Activated T-cell treated with anti-CD3 and anti-CD28 coated beads for 48 hours (primary cell): ENCODE results near the gene PTCD1.
"Not testable (repeated sequence)": the region's sequence is repeated elsewhere in the genome, so short reads cannot be mapped to it uniquely, and the experiment has no call there.

Experiments used
- DNase-seq: peaks from one replicate; pipeline ENCODE4 v3.0.0-alpha.2; 2020; ENCODE audit warnings: low read depth

Gene PTCD1

DNA sequence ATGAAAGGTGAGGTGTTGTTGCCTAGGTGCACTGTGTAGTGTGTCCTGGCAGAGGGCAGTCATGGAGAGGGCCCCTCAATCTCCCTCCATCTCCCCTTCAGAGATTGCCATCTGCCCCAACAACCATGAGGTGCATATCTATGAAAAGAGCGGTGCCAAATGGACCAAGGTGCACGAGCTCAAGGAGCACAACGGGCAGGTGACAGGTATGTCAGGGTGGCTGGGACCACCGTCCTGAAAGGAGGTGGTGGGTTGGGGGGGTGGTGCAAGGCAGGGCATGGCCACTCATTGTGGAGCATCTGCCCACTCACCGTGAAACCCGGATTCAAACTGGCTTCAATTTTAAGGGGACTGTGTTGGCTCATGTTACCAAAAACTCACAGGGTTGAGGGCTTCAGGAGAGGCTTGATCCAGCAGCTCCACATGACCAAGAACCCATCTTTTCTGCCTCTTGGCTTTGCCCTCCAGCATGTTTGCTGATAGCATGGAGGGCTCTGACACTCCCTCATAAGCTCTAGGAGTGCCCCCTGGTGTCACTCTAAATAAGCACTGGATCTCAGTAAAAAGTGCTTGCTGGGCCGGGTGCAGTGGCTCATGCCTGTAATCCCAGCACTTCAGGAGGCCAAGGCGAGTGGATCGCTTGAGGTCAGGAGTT, 51.9 kb downstream of the PTCD1 start:
- no peak for DNase-seq

DNA sequence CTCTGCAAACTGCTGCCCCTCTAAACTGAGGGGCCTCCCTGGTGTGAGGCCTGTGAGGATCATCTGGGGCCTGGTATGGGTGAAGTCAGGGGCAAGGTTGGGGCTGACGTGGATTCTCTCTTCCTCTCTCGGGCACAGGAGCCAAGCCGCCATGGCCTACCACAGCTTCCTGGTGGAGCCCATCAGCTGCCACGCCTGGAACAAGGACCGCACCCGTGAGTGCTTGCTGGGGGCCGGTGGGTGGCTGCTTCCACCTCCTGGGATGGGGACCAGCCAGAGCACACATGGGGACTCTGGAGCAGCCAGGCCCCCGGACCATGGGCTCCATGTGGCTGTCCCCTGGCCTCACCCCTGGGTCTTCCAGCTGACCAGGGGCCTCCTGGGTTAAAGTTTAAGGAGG, 53.0 kb downstream of the PTCD1 start:
- DNase-seq, result no peak

DNA sequence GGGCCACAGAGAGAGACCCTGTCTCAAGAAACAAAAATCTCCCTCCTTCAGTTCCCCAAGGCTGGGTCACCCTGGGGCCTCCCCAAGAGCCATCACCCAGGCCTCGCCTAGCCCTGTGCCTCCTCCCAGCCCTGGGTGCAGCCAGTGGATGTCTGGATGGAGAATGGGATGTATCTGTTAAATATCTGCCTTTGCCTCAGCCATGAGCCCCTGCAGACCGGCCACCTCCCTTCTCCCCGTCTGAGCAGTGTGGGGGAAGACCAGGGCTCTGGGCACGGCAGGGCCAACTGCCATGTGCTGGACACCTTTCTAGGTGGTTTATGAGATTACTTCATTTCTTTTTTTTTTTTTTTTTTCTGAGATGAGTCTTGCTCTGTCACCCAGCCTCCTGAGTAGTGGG, 54.1 kb downstream of the PTCD1 start:
- no peak for DNase-seq

DNA sequence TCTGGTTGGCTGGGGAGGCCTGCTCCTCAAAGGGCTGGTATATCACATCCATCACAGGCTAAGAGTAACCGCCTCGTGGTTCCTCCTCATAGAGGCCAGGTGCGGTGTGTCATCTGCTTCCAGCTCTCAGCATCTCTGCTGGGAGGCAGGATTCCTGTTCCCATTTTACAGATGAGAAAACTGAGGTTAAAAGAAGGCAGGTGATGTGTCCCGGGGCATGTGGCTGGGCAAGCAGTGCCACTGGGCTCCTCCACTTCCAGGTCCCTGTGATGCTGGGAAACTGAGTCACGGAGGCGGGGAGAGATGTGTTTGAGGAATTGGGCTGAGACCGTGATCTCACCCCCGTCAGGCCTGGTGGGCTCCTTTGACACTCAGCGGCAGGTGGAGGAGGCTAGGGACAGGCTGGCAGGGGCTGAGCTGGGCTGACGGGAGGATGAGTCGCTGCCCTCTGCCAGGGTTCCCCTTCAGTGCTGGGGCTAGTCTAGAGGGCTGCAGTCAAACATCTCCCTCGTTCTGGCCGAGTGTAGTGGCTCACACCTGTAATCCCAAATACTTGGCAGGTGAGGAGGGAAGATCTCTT, 54.7 kb downstream of the PTCD1 start:
- DNase-seq, result no peak

DNA sequence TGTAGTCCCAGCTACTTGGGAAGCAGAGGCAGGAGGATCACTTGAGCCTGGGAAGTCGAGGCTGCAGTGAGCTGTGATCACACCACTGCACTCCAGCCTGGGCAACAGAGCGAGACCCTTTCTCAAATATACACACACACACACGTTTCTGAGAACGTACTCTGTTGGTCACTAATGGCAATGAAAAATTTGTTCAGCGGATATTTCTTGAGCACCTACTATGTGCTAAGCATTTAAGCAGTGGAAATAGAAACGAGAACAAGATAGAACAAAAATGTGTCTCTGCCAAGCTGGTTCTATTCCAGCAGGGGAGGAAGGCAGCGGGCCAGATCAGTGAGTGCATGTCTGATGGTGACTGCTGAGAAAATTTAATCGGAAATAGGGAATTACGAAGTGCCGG, 55.4 kb downstream of the PTCD1 start:
- no peak for DNase-seq

DNA sequence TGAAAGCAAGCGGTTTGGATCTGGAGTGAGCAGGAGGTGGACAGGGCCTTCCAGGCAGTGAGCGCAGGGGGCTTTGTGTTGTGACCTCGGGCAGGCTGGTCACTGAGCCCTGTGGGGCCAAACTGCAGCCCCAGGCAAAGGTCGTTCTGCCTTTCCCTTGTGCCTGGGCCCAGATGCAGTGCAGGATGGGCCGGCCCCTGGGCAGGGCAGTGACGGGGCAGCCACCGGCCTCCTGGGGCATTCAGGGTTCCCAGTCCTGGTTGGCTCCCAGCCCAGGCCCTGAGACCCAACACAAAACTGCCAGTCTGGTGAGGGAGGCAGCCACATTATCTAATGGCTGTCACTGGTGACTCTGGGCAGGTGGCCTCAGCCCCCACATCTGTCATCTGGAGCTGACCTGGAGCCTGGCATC, 56.9 kb downstream of the PTCD1 start:
- DNase-seq, result no peak

DNA sequence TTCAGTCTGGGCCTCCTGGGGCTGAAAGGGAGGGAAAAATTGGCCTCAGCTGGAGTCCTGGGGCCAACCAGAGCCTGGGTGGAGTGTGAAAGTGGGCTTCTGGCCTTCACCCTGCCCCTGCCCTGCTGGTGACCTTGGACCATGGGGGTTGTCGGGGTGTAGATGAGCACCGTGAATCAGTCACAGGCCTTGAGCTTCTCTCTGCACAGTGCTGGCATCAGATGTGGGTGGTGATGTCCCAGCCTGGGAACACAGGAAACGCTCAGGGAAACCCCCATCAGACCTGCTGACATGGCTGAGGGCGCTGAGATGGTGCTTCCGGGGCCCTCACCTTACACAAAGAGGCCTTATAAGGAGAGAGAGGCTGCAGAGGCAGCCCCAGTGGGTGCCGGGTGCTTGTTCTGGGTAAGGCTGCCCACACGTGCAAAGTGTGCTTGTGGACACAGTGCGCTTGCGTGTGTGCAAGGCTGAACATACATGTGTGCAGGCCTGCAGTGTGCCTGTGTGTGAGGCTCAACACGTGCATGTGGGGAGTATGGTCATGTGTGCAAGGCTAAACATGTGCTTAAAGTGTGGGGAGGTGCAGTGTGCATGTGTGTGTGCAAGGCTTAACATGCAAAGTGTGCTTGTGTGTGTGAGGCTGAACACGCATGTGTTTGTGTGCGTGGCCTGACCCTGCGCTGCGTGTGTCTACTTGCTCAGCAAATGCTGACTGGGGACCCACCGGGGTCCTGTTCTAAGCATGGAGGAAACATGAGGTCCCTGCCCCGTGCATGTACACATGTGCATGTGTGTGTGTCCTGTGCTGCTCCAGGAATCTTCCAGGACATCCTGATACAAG, 57.6 kb downstream of the PTCD1 start:
- peak; percentile 85 for DNase-seq

DNA sequence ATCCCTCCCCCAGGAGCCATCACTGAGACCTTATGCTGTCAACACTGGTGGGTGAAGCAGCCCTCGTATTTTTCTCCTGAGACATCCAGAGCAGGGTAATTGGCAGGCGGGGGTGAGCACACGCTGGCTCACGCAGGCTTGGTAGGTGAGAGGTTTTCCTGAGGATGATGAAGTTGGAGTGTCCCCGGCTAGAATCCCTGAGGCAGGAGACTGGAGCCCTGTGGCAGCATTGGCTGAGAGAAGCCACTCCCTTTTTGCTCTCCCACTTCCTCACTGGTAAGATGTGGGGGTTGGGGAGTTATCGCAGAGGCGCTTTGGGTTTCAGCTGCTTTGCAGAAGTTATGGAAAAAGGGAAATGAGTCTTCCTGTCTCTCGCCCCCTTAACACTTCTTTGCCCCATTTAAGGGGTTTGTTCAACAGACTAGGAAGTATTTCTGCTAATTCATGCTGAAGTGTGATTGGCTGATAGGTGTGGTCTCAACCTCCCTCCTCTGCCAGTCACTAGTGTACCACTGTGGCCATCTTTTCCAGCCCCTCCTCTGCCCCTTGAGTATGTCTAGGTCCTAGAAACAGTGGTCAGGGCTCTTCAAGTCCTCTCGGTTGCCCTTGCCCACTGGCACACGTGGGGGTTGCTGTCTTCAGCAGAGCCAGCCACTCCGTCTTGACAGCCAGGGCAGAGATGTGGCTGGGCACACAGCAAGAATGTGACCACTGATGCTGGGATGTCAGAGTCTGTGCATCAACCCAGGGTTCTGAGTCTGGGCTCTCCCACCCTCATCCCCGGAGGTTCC, 58.4 kb downstream of the PTCD1 start:
- peak; percentile 41 for DNase-seq

DNA sequence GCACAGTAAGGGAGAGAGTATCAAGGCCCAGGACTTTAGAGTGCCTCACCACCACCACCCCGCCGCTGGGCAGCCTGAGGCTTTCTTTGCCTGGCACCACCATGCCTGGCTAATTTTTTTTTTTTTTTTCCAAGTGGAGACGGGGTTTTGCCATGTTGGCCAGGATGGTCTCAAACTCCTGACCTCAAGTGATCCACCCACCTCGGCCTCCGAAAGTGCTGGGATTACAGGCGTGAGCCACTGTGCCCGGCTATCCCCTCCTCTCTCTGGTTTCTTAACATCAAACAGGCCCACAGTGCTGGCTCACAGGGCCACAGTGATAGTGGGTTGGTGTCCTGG, 58.9 kb downstream of the PTCD1 start:
- DNase-seq, result not testable (repeated sequence)

DNA sequence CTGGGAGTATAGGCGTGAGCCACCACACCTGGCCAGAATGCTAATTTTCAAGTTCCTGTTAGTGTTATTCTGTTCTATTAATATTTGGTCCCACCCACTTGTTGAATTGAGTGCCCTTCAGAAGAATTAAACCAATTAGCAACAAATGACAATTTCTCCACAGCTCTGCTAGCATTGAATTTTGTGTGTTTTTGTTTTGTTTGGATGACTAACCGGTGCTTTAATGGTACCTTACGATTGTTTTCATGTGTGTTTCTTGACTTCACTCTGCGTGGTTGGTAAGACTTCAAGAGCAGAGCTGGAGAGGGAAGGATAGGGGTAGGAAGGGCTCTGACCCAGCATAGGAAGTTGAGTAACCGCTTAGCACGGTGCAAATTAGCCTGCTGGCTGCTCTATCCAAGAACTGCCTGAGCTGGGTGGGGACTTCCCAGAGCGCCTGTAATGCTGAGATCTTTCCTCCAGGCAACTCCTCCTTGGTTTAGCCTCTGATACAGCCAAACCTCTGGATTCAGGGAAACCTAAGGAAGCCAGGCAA, 59.5 kb downstream of the PTCD1 start:
- DNase-seq, result no peak

DNA sequence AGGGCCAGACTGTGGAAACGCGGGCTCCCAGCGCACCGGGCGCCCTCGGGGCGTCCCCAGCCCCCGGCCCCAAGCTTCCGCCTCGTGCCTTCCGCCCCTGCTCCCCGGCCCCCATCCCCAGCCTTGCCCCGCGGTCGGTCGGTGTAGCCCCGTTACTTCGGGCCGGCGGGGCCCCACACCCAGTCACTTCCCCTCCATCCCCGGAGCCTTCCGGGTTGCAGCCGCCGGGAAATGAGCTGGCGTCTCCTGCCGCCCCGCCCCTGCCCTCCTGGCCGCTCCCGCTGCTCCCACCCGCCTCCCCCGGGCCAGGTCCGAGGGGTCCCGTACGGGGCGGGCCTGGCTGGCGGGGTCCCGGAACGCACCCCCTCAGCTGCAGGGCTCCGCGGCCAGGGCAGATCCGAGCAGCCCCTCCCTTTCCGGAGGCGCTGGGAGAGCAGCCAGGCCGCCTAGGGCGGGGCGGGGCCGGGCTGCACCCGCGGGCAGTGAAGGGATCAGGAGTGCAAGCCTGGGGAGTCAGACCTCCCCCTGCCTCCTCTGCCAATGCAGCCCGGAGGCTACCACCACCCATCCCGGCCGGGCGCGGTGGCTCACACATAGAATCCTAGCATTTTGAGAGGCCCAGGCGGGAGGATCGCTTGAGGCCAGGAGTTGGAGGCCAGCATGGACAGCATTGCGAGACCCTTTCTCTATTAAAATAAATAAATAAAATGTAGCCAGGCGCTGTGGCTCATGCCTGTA, 63.4 kb downstream of the PTCD1 start:
- peak; percentile 71 for DNase-seq

DNA sequence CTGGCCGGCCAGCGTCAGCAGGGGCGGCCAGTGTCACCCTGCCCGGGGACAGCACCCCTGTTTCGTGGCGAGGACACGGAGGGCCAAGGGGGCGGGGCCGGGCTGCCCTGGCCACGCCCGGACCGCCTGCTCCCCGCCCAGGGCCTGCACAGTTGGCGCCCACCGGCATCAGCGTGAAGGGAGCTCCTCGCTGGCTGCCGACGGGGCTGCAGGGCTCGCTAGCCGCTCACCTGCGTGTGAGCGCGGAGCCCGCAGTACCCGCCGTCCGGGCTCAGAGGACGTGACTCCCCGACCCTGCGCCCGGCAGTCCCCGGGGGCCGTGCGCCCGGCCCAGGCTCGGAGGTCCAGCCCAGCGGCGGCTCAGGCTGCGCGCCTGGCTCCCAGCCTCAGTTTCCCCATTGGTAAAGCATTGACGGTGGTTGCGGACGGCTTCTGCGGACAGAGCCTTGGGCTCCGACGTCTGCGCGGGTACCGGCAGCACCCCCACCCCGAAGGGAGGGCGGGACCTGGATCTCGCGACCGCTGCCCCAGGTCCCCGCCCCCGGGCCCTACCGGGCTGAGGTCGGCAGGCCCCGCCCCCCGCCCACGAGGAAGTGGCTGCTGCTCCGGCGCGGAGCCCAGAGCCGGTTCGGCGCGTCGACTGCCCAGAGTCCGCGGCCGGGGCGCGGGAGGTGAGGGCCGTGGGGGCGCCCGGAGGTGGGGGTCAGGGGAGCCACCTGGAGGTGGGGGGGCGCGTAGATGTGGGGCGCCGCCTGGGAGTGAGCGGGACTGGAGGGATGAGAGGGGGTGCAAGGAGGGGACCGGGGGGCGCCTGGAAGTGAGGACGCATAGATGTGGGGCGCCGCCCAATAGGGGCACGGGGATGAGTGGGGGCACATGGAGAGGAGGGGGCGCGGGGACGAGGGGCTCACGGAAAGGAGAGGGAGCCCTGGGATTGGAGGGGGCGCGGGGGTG, 64.2 kb downstream of the PTCD1 start, which contains the start of gene ARPC1B:
Gene ARPC1B, plus strand, starts transcription at position 620 of the 954 bp plus-strand sequence. CDS start 10,985 bp downstream, outside the sequence.
- peak; percentile 88 for DNase-seq

DNA sequence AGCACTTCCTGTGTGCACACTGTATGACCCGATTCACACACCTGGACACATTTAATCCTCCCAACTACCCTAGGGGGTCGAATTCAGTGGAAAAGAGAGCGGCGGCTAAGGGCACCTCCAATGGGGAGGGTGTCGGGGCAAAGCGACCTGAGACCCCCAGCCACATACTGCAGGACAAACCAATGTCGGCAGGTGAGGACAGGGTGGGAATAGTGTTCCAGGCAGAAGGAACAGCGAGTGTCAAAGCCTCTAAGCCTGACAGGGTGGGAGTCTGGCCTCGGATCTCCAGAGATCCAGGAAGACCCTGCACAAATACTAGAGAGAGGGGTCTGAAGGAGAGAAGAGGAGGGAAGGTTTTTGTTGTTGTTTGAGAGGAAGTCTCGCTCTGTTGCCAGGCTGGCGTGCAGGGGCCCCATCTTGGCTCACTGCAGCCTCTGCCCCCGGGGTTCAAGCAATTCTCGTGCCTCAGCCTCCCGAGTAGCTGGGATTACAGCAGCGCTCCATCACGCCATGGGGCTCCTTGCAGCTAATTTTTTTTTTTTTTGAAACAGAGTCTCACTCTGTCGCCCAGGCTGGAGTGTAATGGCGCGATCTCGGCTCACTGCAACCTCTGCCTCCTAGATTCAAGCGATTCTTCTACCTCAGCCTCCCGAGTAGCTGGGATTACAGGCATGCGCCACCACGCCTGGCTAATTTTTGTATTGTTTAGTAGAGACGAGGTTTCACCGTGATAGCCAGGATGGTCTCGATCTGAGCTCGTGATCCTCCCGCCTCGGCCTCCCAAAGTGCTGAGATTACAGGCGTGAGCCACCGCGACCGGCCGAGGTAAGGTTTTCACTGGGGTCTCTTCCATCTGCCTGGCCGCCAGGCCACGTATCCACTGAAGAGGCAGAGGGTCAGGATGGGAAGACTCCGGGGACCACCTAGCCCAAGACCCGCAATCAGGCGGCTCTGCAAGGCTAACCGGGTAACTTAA, 65.2 kb downstream of the PTCD1 start:
- no peak for DNase-seq

DNA sequence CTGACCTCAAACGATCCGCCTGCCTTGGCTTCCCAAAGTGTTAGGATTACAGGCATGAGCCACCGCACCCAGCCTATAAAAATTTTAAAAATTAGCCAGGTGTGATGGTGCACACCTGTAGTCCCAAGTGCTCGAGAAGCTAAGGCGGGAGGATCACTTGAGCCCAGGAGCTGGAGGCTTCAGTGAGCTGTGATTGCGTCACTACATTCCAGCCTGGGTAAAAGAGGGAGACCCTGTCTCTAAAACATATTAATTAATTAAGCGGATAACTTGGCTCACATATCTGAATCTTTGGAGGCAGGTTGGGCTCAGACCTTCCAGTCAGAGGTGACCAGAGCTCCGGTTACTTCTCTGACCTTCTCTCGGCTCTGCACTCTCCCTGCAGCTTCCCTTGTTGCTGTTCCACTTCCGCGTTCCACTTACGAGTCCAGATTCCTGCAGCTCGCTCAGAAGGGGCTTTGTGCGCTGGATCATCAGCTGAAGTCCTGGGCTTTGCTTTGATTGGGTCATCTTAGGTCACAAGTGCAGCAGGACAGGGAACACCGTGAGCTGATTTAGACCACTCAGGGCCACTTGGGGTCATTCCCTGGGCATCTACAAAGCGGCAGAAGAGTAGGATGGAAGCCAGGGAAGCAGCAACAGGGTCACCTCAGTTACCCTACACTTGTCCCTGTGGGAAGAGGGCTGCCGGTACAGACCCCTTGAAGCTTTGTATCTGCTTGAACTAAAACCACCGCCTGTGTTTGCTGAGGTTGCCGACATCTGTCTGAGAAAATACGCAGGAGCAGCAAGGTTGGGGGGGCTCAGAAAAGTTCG, 66.1 kb downstream of the PTCD1 start:
- no peak for DNase-seq

DNA sequence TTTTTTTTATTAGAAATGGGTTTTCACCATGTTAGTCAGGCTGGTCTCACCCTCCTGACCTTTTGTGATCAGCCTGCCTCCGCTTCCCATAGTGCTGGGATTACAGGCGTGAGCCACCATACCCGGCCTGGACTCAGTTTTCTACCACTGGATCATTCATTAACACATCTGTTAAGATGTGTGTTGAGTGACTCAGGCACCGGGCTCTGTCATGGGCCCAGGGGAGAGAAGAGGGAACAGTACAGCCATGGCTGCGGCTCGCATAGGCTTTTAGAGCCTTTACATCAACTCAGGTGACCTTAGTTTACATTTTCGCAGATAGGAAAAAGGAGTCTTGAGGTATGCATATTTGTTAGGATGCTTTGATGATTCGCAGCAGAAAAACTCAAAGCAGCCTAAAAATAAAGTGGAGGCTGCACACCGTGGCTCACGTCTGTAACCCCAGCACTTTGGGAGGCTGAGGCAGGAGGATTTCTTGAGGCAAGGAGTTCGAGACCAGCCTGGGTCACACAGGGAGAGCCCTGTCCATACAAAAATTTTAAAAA, 67.2 kb downstream of the PTCD1 start:
- no peak for DNase-seq

DNA sequence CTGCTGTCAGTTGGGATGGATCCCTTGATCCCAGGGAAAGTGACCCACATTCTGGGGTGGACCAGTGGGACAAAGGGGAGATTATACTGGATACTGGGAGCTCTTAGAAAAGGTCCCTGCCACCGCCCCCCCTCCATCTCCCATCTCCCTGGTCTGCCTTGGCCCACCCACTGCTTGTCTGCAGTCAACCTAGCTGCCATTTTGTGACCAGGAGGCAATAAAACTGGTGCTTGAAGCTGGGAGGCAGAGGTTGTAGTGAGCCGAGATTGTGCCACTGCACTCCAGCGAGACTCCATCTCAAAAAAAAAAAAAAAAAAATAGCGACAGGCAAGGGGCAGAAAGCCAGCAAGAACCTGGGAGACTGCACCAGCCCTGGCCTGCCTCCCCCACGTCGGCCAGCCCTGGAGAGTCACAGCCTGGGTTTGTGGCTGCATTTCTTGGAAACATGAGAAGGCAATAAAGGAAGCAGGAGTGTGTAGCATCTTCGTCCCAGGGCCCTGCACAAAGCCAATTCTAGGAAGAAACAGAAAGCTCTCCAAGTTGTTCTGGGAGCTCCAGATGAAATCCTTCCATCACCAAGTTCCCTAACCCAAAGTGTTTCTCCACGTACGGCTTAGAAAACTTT, 68.7 kb downstream of the PTCD1 start:
- no peak for DNase-seq

DNA sequence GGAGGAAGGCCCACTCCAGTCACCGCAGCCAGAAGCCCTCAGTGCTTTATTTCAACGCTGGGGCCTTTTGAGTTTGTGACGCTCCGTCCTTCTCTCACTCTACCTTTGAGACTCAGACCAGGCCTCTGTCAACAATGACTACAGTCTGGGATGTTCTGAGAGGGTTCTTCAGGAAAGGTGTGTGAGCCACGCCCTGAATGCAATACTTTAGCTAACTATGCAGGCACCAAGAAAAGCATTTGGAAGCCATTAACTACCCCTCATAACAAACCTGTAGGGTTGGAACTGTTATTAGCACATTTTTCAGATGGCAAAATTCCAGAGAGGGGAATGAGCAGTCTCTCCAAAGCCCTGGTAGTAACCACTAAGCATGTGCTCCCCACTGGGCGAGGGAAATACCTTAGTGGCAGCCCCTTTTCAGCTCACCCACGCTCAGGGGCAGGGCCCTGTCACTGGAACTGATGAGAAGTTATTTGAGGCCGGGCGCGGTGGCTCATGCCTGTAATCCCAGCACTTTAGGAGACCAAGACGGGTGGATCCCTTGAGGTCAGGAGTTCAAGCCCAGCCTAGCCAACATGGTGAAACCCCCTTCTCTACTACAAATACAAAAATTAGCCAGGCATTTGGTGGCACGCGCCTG, 69.7 kb downstream of the PTCD1 start:
- no peak for DNase-seq
